Measurements from ENCODE around the gene HEBP2.

- TF ChIP-seq CTCF (IDR thresholded peaks at IDR 0.05) (no peak), POLR2A (IDR thresholded peaks at IDR 0.05) (no peak)
Measured at GRCh38 chr6:138455746-138456400, 51.9 kb downstream of the HEBP2 start.

Measured in thyroid gland (tissue), 4 donors.